ENCODE results near the gene AUTS2.
"Not testable (repeated sequence)": the region's sequence is repeated elsewhere in the genome, so short reads cannot be mapped to it uniquely, and the experiment has no call there.

The AUTS2 gene

GRCh38 chr7:70812511-70812910 lies 1214.2 kb downstream of the AUTS2 start:
- no peak overlapping the region for H3K4me3 ChIP-seq (replicated peaks in 1 of 2; ENCODE audit: low read depth in 2 of 2, low read length in 2 of 2)
- no peak for DNase-seq (ENCODE audit: low read depth in 2 of 2)
- no peak for TF ChIP-seq CTCF (IDR thresholded peaks at IDR 0.05; ENCODE audit: low read depth, low read length)

- not testable (repeated sequence) for DNase-seq (ENCODE audit: low read depth in 2 of 2); H3K4me3 ChIP-seq (replicated peaks in 1 of 2; ENCODE audit: low read depth in 2 of 2, low read length in 2 of 2)
These were observed 1224.2 kb downstream of the AUTS2 start for GRCh38 chr7:70822490-70822889.

GRCh38 chr7:70829221-70830059 lies 1231.2 kb downstream of the AUTS2 start:
- DNase-seq (ENCODE audit: low read depth in 2 of 2) = peak; percentile 67 to 71
- H3K4me3 ChIP-seq (replicated peaks in 1 of 2; ENCODE audit: low read depth in 2 of 2, low read length in 2 of 2) = no peak overlapping the region
- peak; percentile 94 for TF ChIP-seq CTCF (IDR thresholded peaks at IDR 0.05; ENCODE audit: low read depth, low read length)

- no peak for DNase-seq (ENCODE audit: low read depth in 2 of 2)
- H3K4me3 ChIP-seq (replicated peaks in 1 of 2; ENCODE audit: low read depth in 2 of 2, low read length in 2 of 2) = no peak overlapping the region
- no peak for TF ChIP-seq CTCF (IDR thresholded peaks at IDR 0.05; ENCODE audit: low read depth, low read length)
These were observed 1231.8 kb downstream of the AUTS2 start for GRCh38 chr7:70830060-70830395.

GRCh38 chr7:70830426-70830825 lies 1232.2 kb downstream of the AUTS2 start:
- DNase-seq (ENCODE audit: low read depth in 2 of 2) = no peak
- H3K4me3 ChIP-seq (replicated peaks in 1 of 2; ENCODE audit: low read depth in 2 of 2, low read length in 2 of 2) = no peak overlapping the region
- no peak for TF ChIP-seq CTCF (IDR thresholded peaks at IDR 0.05; ENCODE audit: low read depth, low read length)

- DNase-seq (ENCODE audit: low read depth in 2 of 2) = peak; percentile 12 to 85
- H3K4me3 ChIP-seq (replicated peaks in 1 of 2; ENCODE audit: low read depth in 2 of 2, low read length in 2 of 2) = no peak overlapping the region
- TF ChIP-seq CTCF (IDR thresholded peaks at IDR 0.05; ENCODE audit: low read depth, low read length) = no peak
These were observed 1235.5 kb downstream of the AUTS2 start for GRCh38 chr7:70833726-70834125.

GRCh38 chr7:70834424-70834823 lies 1236.1 kb downstream of the AUTS2 start:
- H3K4me3 ChIP-seq (replicated peaks in 1 of 2; ENCODE audit: low read depth in 2 of 2, low read length in 2 of 2) = no peak overlapping the region
- no peak for TF ChIP-seq CTCF (IDR thresholded peaks at IDR 0.05; ENCODE audit: low read depth, low read length)
- no peak for DNase-seq (ENCODE audit: low read depth in 2 of 2)
